Neural cell (in vitro differentiated cells): ENCODE measurements around the gene C9orf78.

Experiments
- CTCF ChIP-seq: fragments of 450-650 bp; IDR thresholded peaks from 2 replicates; pipeline ENCODE4 v1.5.1; 2014; ENCODE audit warnings: antibody characterized with exemption, mild to moderate bottlenecking, moderate library complexity; ENCODE audit not compliant: poor library complexity, severe bottlenecking
- REST ChIP-seq: IDR thresholded peaks from 2 replicates; pipeline ENCODE4 v1.6.1; 2012; ENCODE audit warnings: borderline replicate concordance

GRCh38 chr9:129884220-129885017, 49.3 kb upstream of the C9orf78 start:
- TF ChIP-seq CTCF: peak; percentile 14
- TF ChIP-seq REST: no peak
